HepG2 (cell line): Measurements from ENCODE around the gene TBX3. TPM values are rescaled to one million over a fixed set of nuclear protein-coding genes. Genes with fewer than 3 reads are reported as not detected.
"Not testable (repeated sequence)": the region's sequence is repeated elsewhere in the genome, so short reads cannot be mapped to it uniquely, and the experiment has no call there.

Experiments used
- ATAC-seq: fragments of 200-7000 bp; cut with Tn5 transposase; 3 replicates; pipeline ENCODE4 v1.9.1; 2020; ENCODE audit warnings: mild to moderate bottlenecking, moderate library complexity
- BruUV-seq: library from RNA; stranded (reverse); fragments of 400-500 nt; replicated peaks from 2 replicates; lab custom pipeline; 2021; lab: Mats Ljungman, UMichigan
- CTCF ChIA-PET: fragments of 300-600 bp; formaldehyde crosslinking; extraction: SDS; loops from one replicate; lab custom pipeline; 2021; ENCODE audit warnings: low total read pairs, inconsistent platforms, low intra/inter-chr PET ratio; lab: Yijun Ruan, JAX
- POLR2A ChIA-PET: fragments of 350-600 bp; sonication (Branson Sonifier 250); formaldehyde crosslinking; loops from one replicate; lab custom pipeline; 2020; ENCODE audit warnings: antibody characterized with exemption, inconsistent platforms; lab: Yijun Ruan, JAX
- DNase-seq: peaks from one replicate; pipeline ENCODE4 v3.0.0-alpha.2; 2015; ENCODE audit warnings: low spot score
- FAIRE-seq: peaks from 3 replicates; lab custom pipeline; 2011; peaks lifted over from hg19 to GRCh38; lab: Jason Lieb, UNC
- H2AFZ ChIP-seq: one replicate; pipeline ENCODE4 v1.6.1; 2011; ENCODE audit warnings: low read length, inconsistent platforms
- H3K27ac ChIP-seq: fragments of 300-600 bp; 3 replicates; pipeline ENCODE4 v1.8.0; 2011; ENCODE audit warnings: mixed run types, mild to moderate bottlenecking, mixed read lengths, low read length, inconsistent platforms; ENCODE audit not compliant: insufficient read depth; ENCODE audit errors: extremely low read length
- H3K27me3 ChIP-seq, 2 experiments: fragments of 200-600 bp in 1 of 2; 2 replicates in 1 of 2; 3 replicates in 1 of 2; pipeline versions ENCODE4 v1.6.0 to v1.8.0; 2011; ENCODE audit warnings: low read length in 2 of 2, mild to moderate bottlenecking in 2 of 2, moderate library complexity in 2 of 2, inconsistent platforms in 1 of 2; ENCODE audit not compliant: insufficient read depth in 2 of 2, control insufficient read depth in 1 of 2
- H3K36me3 ChIP-seq, 2 experiments: fragments of 200-600 bp in 1 of 2; replicated peaks in 1 of 2; 2 replicates in 1 of 2; 3 replicates in 1 of 2; pipeline versions ENCODE4 v1.5.1 to v1.8.0; 2011; ENCODE audit warnings: low read length in 2 of 2, inconsistent platforms in 1 of 2; ENCODE audit not compliant: insufficient read depth in 2 of 2, control insufficient read depth in 1 of 2
- H3K4me1 ChIP-seq: 2 replicates; pipeline ENCODE4 v1.5.1; 2012; ENCODE audit warnings: low read length, inconsistent platforms; ENCODE audit not compliant: insufficient read depth
- H3K4me2 ChIP-seq: 2 replicates; pipeline ENCODE4 v1.6.0; 2011; ENCODE audit warnings: low read depth, low read length, inconsistent platforms
- H3K4me3 ChIP-seq, 3 experiments: fragments of 200-600 bp in 1 of 3; sonication (generic), shearing (Covaris generic) in 1 of 3; replicated peaks in 1 of 3; 2 replicates each; pipeline ENCODE4 v1.5.1; 2011 to 2016; ENCODE audit warnings: low read length in 3 of 3, inconsistent platforms in 2 of 3, low read depth in 2 of 3, mild to moderate bottlenecking in 2 of 3, control low read depth in 1 of 3, mixed read lengths in 1 of 3; ENCODE audit not compliant: insufficient read depth in 1 of 3
- H3K79me2 ChIP-seq: one replicate; pipeline ENCODE4 v1.6.1; 2011; ENCODE audit warnings: low read length, inconsistent platforms; ENCODE audit not compliant: insufficient read depth
- H3K9ac ChIP-seq: 2 replicates; pipeline ENCODE4 v1.6.0; 2011; ENCODE audit warnings: mild to moderate bottlenecking, low read depth, low read length, inconsistent platforms; ENCODE audit not compliant: insufficient read depth
- H3K9me3 ChIP-seq: 2 replicates; pipeline ENCODE4 v1.5.1; 2012; ENCODE audit warnings: mild to moderate bottlenecking, low read length
- H4K20me1 ChIP-seq: 2 replicates; pipeline ENCODE4 v1.6.0; 2011; ENCODE audit warnings: inconsistent platforms, mild to moderate bottlenecking, low read length, moderate library complexity; ENCODE audit not compliant: insufficient read depth
- ATF7 ChIP-seq, 2 experiments: fragments of 450-650 bp in 1 of 2; sonication (generic) in 1 of 2; formaldehyde crosslinking in 1 of 2; IDR thresholded peaks; 2 replicates each; pipeline versions ENCODE4 v1.4.0 to v1.6.1; 2016 to 2020; ENCODE audit warnings: antibody characterized with exemption in 1 of 2, mild to moderate bottlenecking in 1 of 2, missing genetic modification reagents in 1 of 2
- CCDC6 ChIP-seq: sonication (generic); formaldehyde crosslinking; IDR thresholded peaks from 2 replicates; pipeline ENCODE4 v1.8.1; 2022; ENCODE audit warnings: mild to moderate bottlenecking, missing genetic modification reagents, moderate library complexity
- MED8 ChIP-seq: sonication (generic); formaldehyde crosslinking; IDR thresholded peaks from 2 replicates; pipeline ENCODE4 v1.8.1; 2023; ENCODE audit warnings: mild to moderate bottlenecking, missing genetic modification reagents; ENCODE audit not compliant: insufficient replicate concordance
- WGBS: methylation state at CpG from one replicate; pipeline ENCODE4 v1.1.6; 2017; ENCODE audit warnings: low lambda C conversion rate; 5-methylcytosine and 5-hydroxymethylcytosine counted together
- in situ Hi-C: cut with HindIII; loops from 2 replicates; pipeline ENCODE4 v1.10.0; 2017; ENCODE audit warnings: low pct_unique_long_range_greater_than_20kb; ENCODE audit not compliant: extremely low pct_ligation_motif_present
- intact Hi-C: fragments of 100-400 bp; cut with micrococcal nuclease; formaldehyde crosslinking; loops from one replicate; pipeline ENCODE4 v1.10.0; 2022; ENCODE audit not compliant: unreplicated experiment
- polyA plus RNA-seq, 8 experiments: library from polyadenylated mRNA; depleted of rRNA in 3 of 8; stranded (reverse) in 7 of 8; unstranded in 1 of 8; fragments of >200 nt; fragmentation: Illumina TruSeq in 4 of 8; extraction: Trizol in 4 of 8; gene quantifications; 2 replicates each; pipeline versions ENCODE4 v1.2.1 to v1.2.3, GENCODE V29; 2011 to 2016; ENCODE audit warnings: low read depth in 4 of 8, missing spikeins in 1 of 8, mixed read lengths in 1 of 8; ENCODE audit not compliant: insufficient read depth in 1 of 8
- total RNA-seq, 5 experiments: library from RNA; depleted of rRNA; stranded (reverse); fragments of >200 nt; fragmentation: Illumina TruSeq; extraction: Trizol; gene quantifications; 2 replicates each; pipeline ENCODE4 v1.2.3, GENCODE V29; 2016; ENCODE audit warnings: low read depth in 1 of 5
- TF ChIP-seq, protein P1 (sequence below), 2 experiments: IDR thresholded peaks; 2 replicates each; pipeline ENCODE4 v1.6.1; 2011 to 2012; ENCODE audit warnings: low read length in 2 of 2, borderline replicate concordance in 1 of 2, low read depth in 1 of 2, mild to moderate bottlenecking in 1 of 2, moderate library complexity in 1 of 2

Gene TBX3
- total and polyA plus RNA-seq, 2 of the 13 experiments (the other 11 are each of a cell fraction or from before 2014, with no cell fraction given): 27.1 to 42.4 TPM

GRCh38 chr12:114710151-114710550 is 26.2 kb upstream of the TBX3 start (continued):
- no peak for TF ChIP-seq MED8 (CRISPR knock-in tag)

GRCh38 chr12:114709112-114709511 is 25.1 kb upstream of the TBX3 start:
- Histone ChIP-seq H3K27me3 (no peaks in the 10 kb centered on the region), H4K20me1 (no peaks in the 10 kb centered on the region), H3K4me3 (no peak overlapping the region), H3K4me1 (peaks cover 17% of the 10 kb centered on the region), H2AFZ (no peak overlapping the region), H3K79me2 (no peaks in the 10 kb centered on the region), H3K9me3 (peaks cover 5% of the 10 kb centered on the region; the same call in 1 of the 2 replicates), H3K36me3 (no peaks in the 10 kb centered on the region), H3K9ac (no peak overlapping the region)
- BruUV-seq: no TSS peak
- CTCF ChIA-PET: no interaction called here
- in situ Hi-C loops: no loop called here
- WGBS: 76% methylated on average over 9 of the region's 9 CpGs
- no peak for TF ChIP-seq CCDC6 (CRISPR knock-in tag)
- TF ChIP-seq, protein P1, sequence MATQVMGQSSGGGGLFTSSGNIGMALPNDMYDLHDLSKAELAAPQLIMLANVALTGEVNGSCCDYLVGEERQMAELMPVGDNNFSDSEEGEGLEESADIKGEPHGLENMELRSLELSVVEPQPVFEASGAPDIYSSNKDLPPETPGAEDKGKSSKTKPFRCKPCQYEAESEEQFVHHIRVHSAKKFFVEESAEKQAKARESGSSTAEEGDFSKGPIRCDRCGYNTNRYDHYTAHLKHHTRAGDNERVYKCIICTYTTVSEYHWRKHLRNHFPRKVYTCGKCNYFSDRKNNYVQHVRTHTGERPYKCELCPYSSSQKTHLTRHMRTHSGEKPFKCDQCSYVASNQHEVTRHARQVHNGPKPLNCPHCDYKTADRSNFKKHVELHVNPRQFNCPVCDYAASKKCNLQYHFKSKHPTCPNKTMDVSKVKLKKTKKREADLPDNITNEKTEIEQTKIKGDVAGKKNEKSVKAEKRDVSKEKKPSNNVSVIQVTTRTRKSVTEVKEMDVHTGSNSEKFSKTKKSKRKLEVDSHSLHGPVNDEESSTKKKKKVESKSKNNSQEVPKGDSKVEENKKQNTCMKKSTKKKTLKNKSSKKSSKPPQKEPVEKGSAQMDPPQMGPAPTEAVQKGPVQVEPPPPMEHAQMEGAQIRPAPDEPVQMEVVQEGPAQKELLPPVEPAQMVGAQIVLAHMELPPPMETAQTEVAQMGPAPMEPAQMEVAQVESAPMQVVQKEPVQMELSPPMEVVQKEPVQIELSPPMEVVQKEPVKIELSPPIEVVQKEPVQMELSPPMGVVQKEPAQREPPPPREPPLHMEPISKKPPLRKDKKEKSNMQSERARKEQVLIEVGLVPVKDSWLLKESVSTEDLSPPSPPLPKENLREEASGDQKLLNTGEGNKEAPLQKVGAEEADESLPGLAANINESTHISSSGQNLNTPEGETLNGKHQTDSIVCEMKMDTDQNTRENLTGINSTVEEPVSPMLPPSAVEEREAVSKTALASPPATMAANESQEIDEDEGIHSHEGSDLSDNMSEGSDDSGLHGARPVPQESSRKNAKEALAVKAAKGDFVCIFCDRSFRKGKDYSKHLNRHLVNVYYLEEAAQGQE (IDR thresholded peaks at IDR 0.05; ENCODE audit: borderline replicate concordance in 1 of 2, low read depth in 1 of 2, low read length in 2 of 2): no peak
- peak; percentile 75 for TF ChIP-seq ATF7 (IDR thresholded peaks at IDR 0.05)
- no peak for TF ChIP-seq ATF7 (CRISPR knock-in tag; IDR thresholded peaks at IDR 0.05)
- TF ChIP-seq, all 625 proteins: peak for 1
- DNase-seq (no peak), FAIRE-seq (no peak), ATAC-seq (no peak)
- intact Hi-C loops: no loop called here
- H3K27ac ChIP-seq: no peak overlapping the region
- POLR2A ChIA-PET: no interaction called here
- H3K4me2 ChIP-seq: no peak overlapping the region

- H3K9me3 ChIP-seq: not testable (repeated sequence)
Measured at GRCh38 chr12:114708598-114708997, 24.6 kb upstream of the TBX3 start.

More at GRCh38 chr12:114708598-114708997, 24.6 kb upstream of the TBX3 start:
- CTCF ChIA-PET, BruUV-seq, in situ Hi-C loops, H3K4me3 ChIP-seq, POLR2A ChIA-PET, H4K20me1 ChIP-seq, FAIRE-seq, intact Hi-C loops, H3K27me3 ChIP-seq, DNase-seq, ATAC-seq, H3K4me2 ChIP-seq, H2AFZ ChIP-seq, H3K27ac ChIP-seq, H3K9ac ChIP-seq, H3K36me3 ChIP-seq, H3K79me2 ChIP-seq: not testable (repeated sequence)
- 91% methylated on average over 5 of the region's 5 CpGs for WGBS
- H3K4me1 ChIP-seq: peaks cover 18% of the 10 kb centered on the region
